Breast epithelium (tissue), 3 donors: Measurements from ENCODE around the gene PLD6.

ENCODE experiments used
- CTCF ChIP-seq, 3 donors: fragments of 450-650 bp; IDR thresholded peaks; one replicate each; pipeline ENCODE4 v1.5.1; 2016 to 2017; ENCODE audit warnings: antibody characterized with exemption in 3 of 3, mild to moderate bottlenecking in 3 of 3, moderate library complexity in 3 of 3
- POLR2AphosphoS5 ChIP-seq, 3 donors: sonication (generic); formaldehyde crosslinking; IDR thresholded peaks; one replicate each; pipeline ENCODE4 v1.6.1; 2017; ENCODE audit warnings: antibody characterized with exemption in 3 of 3

- no peak for TF ChIP-seq CTCF (IDR thresholded peaks at IDR 0.05)
- no peak for TF ChIP-seq POLR2AphosphoS5 (IDR thresholded peaks at IDR 0.05)
Observed at GRCh38 chr17:17161759-17162158, 44.4 kb downstream of the PLD6 start.
